HG02678 (cell line): ENCODE data around the gene ABCB1.
"Not testable (repeated sequence)": the region's sequence is repeated elsewhere in the genome, so short reads cannot be mapped to it uniquely, and the experiment has no call there.

Experiments used
- ATAC-seq: cut with Tn5 transposase; IDR thresholded peaks from one replicate; pipeline ENCODE4 v1.9.1; 2021; ENCODE audit warnings: mild to moderate bottlenecking, moderate library complexity; ENCODE audit not compliant: unreplicated experiment

The ABCB1 gene

GRCh38 chr7:87580636-87581035 is 20.0 kb downstream of the ABCB1 start:
- no peak for ATAC-seq

GRCh38 chr7:87575521-87575920 is 25.2 kb downstream of the ABCB1 start:
- no peak for ATAC-seq

- no peak for ATAC-seq
Measured at GRCh38 chr7:87574630-87575029, 26.1 kb downstream of the ABCB1 start.

- ATAC-seq: not testable (repeated sequence)
Measured at GRCh38 chr7:87572513-87572912, 28.2 kb downstream of the ABCB1 start.

GRCh38 chr7:87570178-87570577 is 30.5 kb downstream of the ABCB1 start:
- no peak for ATAC-seq

GRCh38 chr7:87567052-87567451 is 33.6 kb downstream of the ABCB1 start:
- no peak for ATAC-seq

- no peak for ATAC-seq
Measured at GRCh38 chr7:87566311-87566900, 34.3 kb downstream of the ABCB1 start.

- no peak for ATAC-seq
Measured at GRCh38 chr7:87565877-87566276, 34.8 kb downstream of the ABCB1 start.

GRCh38 chr7:87564296-87564963 is 36.3 kb downstream of the ABCB1 start:
- peak; percentile 95 for ATAC-seq

GRCh38 chr7:87561702-87562101 is 39.0 kb downstream of the ABCB1 start:
- no peak for ATAC-seq

- ATAC-seq: no peak
Measured at GRCh38 chr7:87561102-87561501, 39.6 kb downstream of the ABCB1 start.

GRCh38 chr7:87552351-87552900 is 48.3 kb downstream of the ABCB1 start:
- ATAC-seq: no peak

GRCh38 chr7:87548123-87548919 is 52.4 kb downstream of the ABCB1 start:
- no peak for ATAC-seq

- ATAC-seq: no peak
Measured at GRCh38 chr7:87545760-87546159, 54.9 kb downstream of the ABCB1 start.

- ATAC-seq: no peak
Measured at GRCh38 chr7:87543623-87544022, 57.1 kb downstream of the ABCB1 start.

- ATAC-seq: no peak
Measured at GRCh38 chr7:87541648-87542047, 59.0 kb downstream of the ABCB1 start.

- ATAC-seq: no peak
Measured at GRCh38 chr7:87538052-87538451, 62.6 kb downstream of the ABCB1 start.

GRCh38 chr7:87534072-87534471 is 66.6 kb downstream of the ABCB1 start:
- ATAC-seq: no peak

GRCh38 chr7:87530126-87530525 is 70.6 kb downstream of the ABCB1 start:
- ATAC-seq: no peak

GRCh38 chr7:87528730-87529129 is 72.0 kb downstream of the ABCB1 start:
- ATAC-seq: no peak

- ATAC-seq: no peak
Measured at GRCh38 chr7:87518735-87519134, 81.9 kb downstream of the ABCB1 start.

GRCh38 chr7:87517891-87518290 is 82.8 kb downstream of the ABCB1 start:
- ATAC-seq: no peak
